Endothelial cell of umbilical vein (primary cell): ENCODE measurements around the gene AMTN. TPM values are rescaled to one million over a fixed set of nuclear protein-coding genes. Genes with fewer than 3 reads are reported as not detected.

ENCODE experiments used
- BruUV-seq: library from RNA; stranded (reverse); fragments of 400-500 nt; replicated peaks from 2 replicates; lab custom pipeline; 2021; lab: Mats Ljungman, UMichigan
- CTCF ChIA-PET: fragments of 300-600, 350-600 bp; sonication (Branson Sonifier 250); formaldehyde crosslinking; loops from one replicate; lab custom pipeline; 2021; ENCODE audit warnings: antibody characterized with exemption, inconsistent platforms; lab: Charles Lee
- POLR2A ChIA-PET: fragments of 300-600, 350-600 bp; sonication (Branson Sonifier 250); formaldehyde crosslinking; loops from one replicate; lab custom pipeline; 2021; ENCODE audit warnings: antibody characterized with exemption, inconsistent platforms; lab: Charles Lee
- DNase-seq: peaks from one replicate; pipeline ENCODE4 v3.0.0-alpha.2; 2011; ENCODE audit warnings: low read depth, low spot score
- FAIRE-seq: peaks from 2 replicates; lab custom pipeline; 2011; peaks lifted over from hg19 to GRCh38; lab: Jason Lieb, UNC
- H2AFZ ChIP-seq: 2 replicates; pipeline ENCODE4 v1.6.0; 2012; ENCODE audit warnings: low read depth, low read length, control low read depth, inconsistent platforms
- H3K27ac ChIP-seq: 2 replicates; pipeline ENCODE4 v1.5.1; 2011; ENCODE audit warnings: low read depth, mild to moderate bottlenecking, control low read depth, low read length, moderate library complexity; ENCODE audit not compliant: insufficient read depth
- H3K27me3 ChIP-seq, 2 experiments: 2 replicates each; pipeline versions ENCODE4 v1.6.0 to v1.6.1; 2011; ENCODE audit warnings: low read length in 2 of 2, mixed read lengths in 1 of 2; ENCODE audit not compliant: control insufficient read depth in 2 of 2, insufficient read depth in 2 of 2
- H3K36me3 ChIP-seq, 2 experiments: 2 replicates in 1 of 2; 3 replicates in 1 of 2; pipeline ENCODE4 v1.5.1; 2011; ENCODE audit warnings: low read length in 2 of 2, mild to moderate bottlenecking in 1 of 2, moderate library complexity in 1 of 2; ENCODE audit not compliant: control insufficient read depth in 2 of 2, insufficient read depth in 2 of 2; ENCODE audit errors: extremely low read depth in 1 of 2
- H3K4me1 ChIP-seq: 3 replicates; pipeline ENCODE4 v1.5.1; 2011; ENCODE audit warnings: mild to moderate bottlenecking, low read length; ENCODE audit not compliant: control insufficient read depth, insufficient read depth; ENCODE audit errors: extremely low read depth
- H3K4me2 ChIP-seq: 2 replicates; pipeline ENCODE4 v1.6.1; 2011; ENCODE audit warnings: low read length, control low read depth, mixed read lengths; ENCODE audit not compliant: insufficient read depth
- H3K4me3 ChIP-seq, 3 experiments: fragments of 200-600 bp in 1 of 3; sonication (generic), shearing (Covaris generic) in 1 of 3; replicated peaks in 1 of 3; 2 replicates each; pipeline ENCODE4 v1.5.1; 2011 to 2016; ENCODE audit warnings: control low read depth in 3 of 3, low read length in 3 of 3, mild to moderate bottlenecking in 2 of 3, inconsistent platforms in 1 of 3, low read depth in 1 of 3, moderate library complexity in 1 of 3; ENCODE audit not compliant: insufficient read depth in 1 of 3
- H3K79me2 ChIP-seq: 2 replicates; pipeline ENCODE4 v1.6.0; 2012; ENCODE audit warnings: low read length, inconsistent platforms; ENCODE audit not compliant: control insufficient read depth, insufficient read depth
- H3K9ac ChIP-seq: replicated peaks from 2 replicates; pipeline ENCODE3; 2011; ENCODE audit warnings: low read length, control low read depth; ENCODE audit not compliant: insufficient read depth; ENCODE audit errors: extremely low read depth
- H3K9me1 ChIP-seq: replicated peaks from 3 replicates; pipeline ENCODE4 v1.6.0; 2011; ENCODE audit warnings: mild to moderate bottlenecking, low read length; ENCODE audit not compliant: control insufficient read depth, insufficient read depth; ENCODE audit errors: extremely low read depth
- H3K9me3 ChIP-seq: replicated peaks from 2 replicates; pipeline ENCODE4 v1.5.1; 2012; ENCODE audit warnings: low read length, inconsistent platforms; ENCODE audit not compliant: control insufficient read depth, insufficient read depth
- H4K20me1 ChIP-seq: replicated peaks from 2 replicates; pipeline ENCODE3; 2011; ENCODE audit warnings: mild to moderate bottlenecking, low read length; ENCODE audit not compliant: control insufficient read depth, insufficient read depth; ENCODE audit errors: extremely low read depth
- CTCF ChIP-seq, 2 donors: IDR thresholded peaks; 1 replicate in 1 of 2; 2 replicates in 1 of 2; pipeline ENCODE4 v1.5.1; 2011; ENCODE audit warnings: low read length in 2 of 2, mild to moderate bottlenecking in 2 of 2, moderate library complexity in 2 of 2, control low read depth in 1 of 2, inconsistent platforms in 1 of 2, low read depth in 1 of 2; ENCODE audit not compliant: insufficient read depth in 1 of 2; ENCODE audit errors: extremely low read depth in 1 of 2
- GATA2 ChIP-seq: IDR thresholded peaks from 2 replicates; pipeline ENCODE4 v1.7.0; 2011; ENCODE audit warnings: low read depth, mild to moderate bottlenecking, moderate library complexity, mixed read lengths, low read length; ENCODE audit not compliant: insufficient read length, insufficient read depth
- JUN ChIP-seq: IDR thresholded peaks from 2 replicates; pipeline ENCODE4 v1.6.1; 2011; ENCODE audit warnings: borderline replicate concordance, low read depth; ENCODE audit not compliant: insufficient read length, insufficient read depth
- MAX ChIP-seq: IDR thresholded peaks from 2 replicates; pipeline ENCODE4 v1.6.1; 2011; ENCODE audit not compliant: insufficient read depth, insufficient read length
- MYC ChIP-seq: IDR thresholded peaks from one replicate; pipeline ENCODE4 v1.6.1; 2011; ENCODE audit warnings: mild to moderate bottlenecking, low read depth, low read length
- POLR2A ChIP-seq: IDR thresholded peaks from 2 replicates; pipeline ENCODE4 v1.6.1; 2012; ENCODE audit warnings: low read depth, mild to moderate bottlenecking, control low read depth, low read length
- POLR2AphosphoS5 ChIP-seq: IDR thresholded peaks from 2 replicates; pipeline ENCODE4 v1.6.1; 2012; ENCODE audit warnings: low read depth, mild to moderate bottlenecking, control low read depth, low read length, moderate library complexity; ENCODE audit not compliant: insufficient read depth
- dilution Hi-C: fragments of 300-500 bp; cut with MboI; formaldehyde crosslinking; loops from one replicate; pipeline ENCODE4 v1.15.0; 2019; ENCODE audit warnings: low sequenced_read_pairs; ENCODE audit not compliant: extremely low pct_ligation_motif_present
- intact Hi-C: fragments of 100-400 bp; cut with micrococcal nuclease; formaldehyde crosslinking; loops from one replicate; pipeline ENCODE4 v1.10.0; 2022
- polyA plus RNA-seq, 4 experiments: library from polyadenylated mRNA; depleted of rRNA in 3 of 4; stranded (reverse) in 3 of 4; unstranded in 1 of 4; fragments of >200 nt; gene quantifications; 2 replicates each; pipeline versions ENCODE4 v1.2.1 to v1.2.3, GENCODE V29; 2011 to 2012; ENCODE audit warnings: missing spikeins in 1 of 4
- total RNA-seq: library from RNA; stranded (reverse); gene quantifications from 2 replicates; pipeline ENCODE4 v1.2.3, GENCODE V29; 2021

The AMTN gene
- total and polyA plus RNA-seq, 2 donors (not counting 3 experiments of a cell fraction or from before 2014, with no cell fraction given), result 0.95 TPM; not detected in 1

GRCh38 chr4:70564033-70564432 lies 45.7 kb downstream of the AMTN start:
- Histone ChIP-seq H3K27me3 (no peaks in the 10 kb centered on the region), H2AFZ (no peak overlapping the region), H3K4me1 (no peaks in the 10 kb centered on the region), H4K20me1 (no peaks in the 10 kb centered on the region), H3K4me2 (no peak overlapping the region), H3K36me3 (no peaks in the 10 kb centered on the region), H3K9me1 (no peaks in the 10 kb centered on the region), H3K79me2 (no peaks in the 10 kb centered on the region), H3K9ac (no peak overlapping the region), H3K9me3 (no peaks in the 10 kb centered on the region), H3K4me3 (no peak overlapping the region), H3K27ac (no peak overlapping the region)
- POLR2A ChIA-PET, result no interaction called here
- TF ChIP-seq CTCF (IDR thresholded peaks at IDR 0.05; ENCODE audit: extremely low read depth in 1 of 2, insufficient read depth in 1 of 2, low read depth in 1 of 2, low read length in 2 of 2), result no peak
- no peak for TF ChIP-seq POLR2A
- TF ChIP-seq GATA2, result no peak
- no peak for TF ChIP-seq MAX
- TF ChIP-seq JUN, result no peak
- no peak for TF ChIP-seq MYC
- no peak for TF ChIP-seq POLR2AphosphoS5
- DNase-seq, result no peak
- CTCF ChIA-PET, result no interaction called here
- no TSS peak for BruUV-seq
- no peak for FAIRE-seq
- dilution Hi-C loops, result no loop called here
- intact Hi-C loops, result no loop called here
